Activated CD4-positive, alpha-beta memory T cell treated with anti-CD3 and anti-CD28 coated beads, Interleukin-2, amount 10 ng/mL, durations not matched to agents 7 days and 5 days (primary cell): ENCODE results near the gene ZNF227. TPM values are rescaled to one million over a fixed set of nuclear protein-coding genes. Genes with fewer than 3 reads are reported as not detected.
A peak's percentile ranks its signal among the peaks of the same experiment; 100 is the strongest.
"Not testable (repeated sequence)": the region's sequence is repeated elsewhere in the genome, so short reads cannot be mapped to it uniquely, and the experiment has no call there.

Source experiments
- CTCF ChIA-PET: fragments of 350-600 bp; sonication (Branson Sonifier 250); formaldehyde crosslinking; loops from one replicate; lab custom pipeline; 2021; ENCODE audit warnings: antibody characterized with exemption, inconsistent platforms; lab: Charles Lee
- POLR2A ChIA-PET: fragments of 350-600 bp; sonication (Branson Sonifier 250); formaldehyde crosslinking; loops from one replicate; lab custom pipeline; 2021; ENCODE audit warnings: antibody characterized with exemption; lab: Charles Lee
- DNase-seq: peaks from one replicate; pipeline ENCODE4 v3.0.0-alpha.2; 2020
- H3K27ac Mint-ChIP-seq: one replicate; pipeline ENCODE4 v1.8.0; 2021; ENCODE audit warnings: mild to moderate bottlenecking, mixed read lengths
- H3K27me3 Mint-ChIP-seq: one replicate; pipeline ENCODE4 v1.8.0; 2021; ENCODE audit warnings: mixed read lengths
- H3K36me3 Mint-ChIP-seq: one replicate; pipeline ENCODE4 v1.8.0; 2021; ENCODE audit warnings: low read depth, mixed read lengths
- H3K4me1 Mint-ChIP-seq: one replicate; pipeline ENCODE4 v1.8.0; 2021; ENCODE audit warnings: mixed read lengths
- H3K4me3 Mint-ChIP-seq: one replicate; pipeline ENCODE4 v1.8.0; 2021; ENCODE audit warnings: mild to moderate bottlenecking, mixed read lengths
- H3K9me3 Mint-ChIP-seq: one replicate; pipeline ENCODE4 v1.8.0; 2021; ENCODE audit warnings: mixed read lengths
- total RNA-seq, 2 experiments: library from RNA; stranded (reverse); gene quantifications; one replicate each; pipeline ENCODE4 v1.2.3, GENCODE V29; 2021

The ZNF227 gene
- total RNA-seq, result 10 to 100 TPM; 26.9 to 27.9 TPM

- H3K36me3 Mint-ChIP-seq, result peaks cover 54% of the 10 kb centered on the region
- peaks cover 15% of the 10 kb centered on the region for H3K9me3 Mint-ChIP-seq
- H3K27ac Mint-ChIP-seq, result peak within 1 kb of the TSS; percentile 81
- peaks cover 29% of the 10 kb centered on the region for H3K4me1 Mint-ChIP-seq
- no peaks in the 10 kb centered on the region for H3K27me3 Mint-ChIP-seq
- ChIA-PET CTCF (interaction anchor here (0.6 to 1.1 kb wide), 7 partner anchors 20 to 1755 kb away, joined by 3 to 5 read pairs (median 3); partner anchors contain the start of gene ZNF226), POLR2A (interaction anchor here (0.8 to 1.8 kb wide), 6 partner anchors 46 to 277 kb away, joined by 3 to 9 read pairs (median 4); partner anchors contain the start of genes ZNF224, ZNF226, ZNF234 and ZNF235)
- peak; percentile 83 for DNase-seq
- peak within 1 kb of the TSS; percentile 94 for H3K4me3 Mint-ChIP-seq
These were observed at the start of gene ZNF227 for GRCh38 chr19:44212250-44212865. ZNF227 (plus strand) TSS chr19:44212532; CDS start chr19:44217793, 5,261 bp downstream.

- Mint-ChIP-seq H3K9me3 (peaks cover 44% of the 10 kb centered on the region), H3K27me3 (no peaks in the 10 kb centered on the region), H3K27ac (no peak overlapping the region), H3K36me3 (peaks cover 40% of the 10 kb centered on the region), H3K4me1 (peaks cover 34% of the 10 kb centered on the region), H3K4me3 (no peak overlapping the region)
- ChIA-PET CTCF (interaction anchor here (1.4 to 1.7 kb wide), 2 partner anchors 22 to 495 kb away, joined by 5 to 7 read pairs; partner anchors contain the start of gene PLAUR), POLR2A (interaction anchor here (1.6 to 2.9 kb wide), 2 partner anchors 43 to 337 kb away, joined by 4 to 20 read pairs; partner anchors contain the start of gene ZNF180)
- DNase-seq, result no peak
These were observed 48.5 kb upstream of the ZNF227 start for GRCh38 chr19:44163789-44164188.

- CTCF ChIA-PET, result interaction anchor here (1.4 to 1.7 kb wide), 3 partner anchors 22 to 495 kb away, joined by 5 to 7 read pairs (median 5); partner anchors contain the start of gene PLAUR
- Mint-ChIP-seq H3K4me3 (peak overlapping the region; percentile 94), H3K27me3 (no peaks in the 10 kb centered on the region), H3K36me3 (peaks cover 44% of the 10 kb centered on the region), H3K4me1 (peaks cover 34% of the 10 kb centered on the region), H3K27ac (peak overlapping the region; percentile 87), H3K9me3 (peaks cover 44% of the 10 kb centered on the region)
- POLR2A ChIA-PET, result interaction anchor here (0.9 to 2.9 kb wide), 8 partner anchors 22 to 409 kb away, joined by 3 to 20 read pairs (median 6); partner anchors contain the start of genes SMG9, ZNF180, ZNF227 and ZNF234
- no peak for DNase-seq
These were observed 48.0 kb upstream of the ZNF227 start for GRCh38 chr19:44164327-44164672.

- H3K4me1 Mint-ChIP-seq, result peaks cover 34% of the 10 kb centered on the region
- ChIA-PET CTCF (interaction anchor here (0.8 to 1.7 kb wide), 4 partner anchors 23 to 496 kb away, joined by 3 to 7 read pairs (median 5); partner anchors contain the start of genes PLAUR and ZNF227), POLR2A (interaction anchor here (0.9 to 2.9 kb wide), 8 partner anchors 23 to 410 kb away, joined by 3 to 20 read pairs (median 6); partner anchors contain the start of genes SMG9, ZNF180, ZNF227 and ZNF234)
- H3K27ac Mint-ChIP-seq, result peak within 1 kb of the TSS; percentile 87
- H3K4me3 Mint-ChIP-seq, result peak within 1 kb of the TSS; percentile 94
- H3K9me3 Mint-ChIP-seq, result peaks cover 47% of the 10 kb centered on the region
- peak; percentile 82 for DNase-seq
- peaks cover 47% of the 10 kb centered on the region for H3K36me3 Mint-ChIP-seq
- H3K27me3 Mint-ChIP-seq, result no peaks in the 10 kb centered on the region
These were observed 47.4 kb upstream of the ZNF227 start, which contains the start of gene ZNF226 for GRCh38 chr19:44164673-44165512. ZNF226 (plus strand) TSS chr19:44165100; CDS start chr19:44170081, 4,981 bp downstream.

- CTCF ChIA-PET, H3K4me3 Mint-ChIP-seq, DNase-seq, H3K27ac Mint-ChIP-seq, H3K27me3 Mint-ChIP-seq, POLR2A ChIA-PET: not testable (repeated sequence)
- Mint-ChIP-seq H3K36me3 (peaks cover 88% of the 10 kb centered on the region), H3K4me1 (peaks cover 18% of the 10 kb centered on the region), H3K9me3 (peaks cover 53% of the 10 kb centered on the region)
These were observed 41.7 kb upstream of the ZNF227 start for GRCh38 chr19:44170660-44171059.

GRCh38 chr19:44176590-44176989 lies 35.7 kb upstream of the ZNF227 start:
- DNase-seq, result no peak
- POLR2A ChIA-PET, result no interaction called here
- Mint-ChIP-seq H3K27ac (no peak overlapping the region), H3K4me1 (no peaks in the 10 kb centered on the region), H3K4me3 (no peak overlapping the region), H3K9me3 (peaks cover 75% of the 10 kb centered on the region), H3K27me3 (no peaks in the 10 kb centered on the region), H3K36me3 (peaks cover 69% of the 10 kb centered on the region)
- CTCF ChIA-PET, result no interaction called here

GRCh38 chr19:44180968-44181367 lies 31.4 kb upstream of the ZNF227 start:
- CTCF ChIA-PET, result no interaction called here
- Mint-ChIP-seq H3K36me3 (peaks cover 25% of the 10 kb centered on the region), H3K9me3 (peaks cover 64% of the 10 kb centered on the region), H3K4me3 (no peak overlapping the region), H3K27me3 (no peaks in the 10 kb centered on the region), H3K4me1 (no peaks in the 10 kb centered on the region), H3K27ac (no peak overlapping the region)
- DNase-seq, result no peak
- POLR2A ChIA-PET, result no interaction called here

- DNase-seq, result no peak
- Mint-ChIP-seq H3K36me3 (peaks cover 14% of the 10 kb centered on the region), H3K9me3 (peaks cover 55% of the 10 kb centered on the region), H3K27ac (no peak overlapping the region), H3K4me1 (no peaks in the 10 kb centered on the region), H3K4me3 (no peak overlapping the region), H3K27me3 (no peaks in the 10 kb centered on the region)
- ChIA-PET CTCF (no interaction called here), POLR2A (no interaction called here)
These were observed 30.2 kb upstream of the ZNF227 start for GRCh38 chr19:44182145-44182544.

- no peaks in the 10 kb centered on the region for H3K36me3 Mint-ChIP-seq
- no peak for DNase-seq
- no peak overlapping the region for H3K27ac Mint-ChIP-seq
- peaks cover 2% of the 10 kb centered on the region for H3K27me3 Mint-ChIP-seq
- POLR2A ChIA-PET, result no interaction called here
- H3K4me1 Mint-ChIP-seq, result no peaks in the 10 kb centered on the region
- CTCF ChIA-PET, result no interaction called here
- no peak overlapping the region for H3K4me3 Mint-ChIP-seq
- peaks cover 23% of the 10 kb centered on the region for H3K9me3 Mint-ChIP-seq
These were observed 22.3 kb upstream of the ZNF227 start for GRCh38 chr19:44190020-44190419.

- CTCF ChIA-PET, result interaction anchor here (0.7 kb wide), 1 partner anchor 20 kb away, joined by 3 read pairs; the partner anchor contains the start of gene ZNF227
- Mint-ChIP-seq H3K36me3 (no peaks in the 10 kb centered on the region), H3K27me3 (peaks cover 2% of the 10 kb centered on the region), H3K4me1 (no peaks in the 10 kb centered on the region), H3K9me3 (peaks cover 26% of the 10 kb centered on the region), H3K27ac (no peak overlapping the region), H3K4me3 (no peak overlapping the region)
- no peak for DNase-seq
- POLR2A ChIA-PET, result interaction anchor here (1.2 kb wide), 1 partner anchor 15 kb away, joined by 4 read pairs; no protein-coding TSS in a partner anchor
These were observed 20.2 kb upstream of the ZNF227 start for GRCh38 chr19:44192127-44192526.

GRCh38 chr19:44196772-44197171 lies 15.6 kb upstream of the ZNF227 start:
- Mint-ChIP-seq H3K9me3 (peaks cover 23% of the 10 kb centered on the region), H3K27ac (no peak overlapping the region), H3K4me3 (no peak overlapping the region), H3K27me3 (peaks cover 2% of the 10 kb centered on the region), H3K4me1 (no peaks in the 10 kb centered on the region), H3K36me3 (no peaks in the 10 kb centered on the region)
- no peak for DNase-seq
- CTCF ChIA-PET, result no interaction called here
- POLR2A ChIA-PET, result no interaction called here

- Mint-ChIP-seq H3K9me3 (peaks cover 20% of the 10 kb centered on the region), H3K36me3 (peaks cover 6% of the 10 kb centered on the region), H3K27me3 (no peaks in the 10 kb centered on the region), H3K4me3 (no peak overlapping the region), H3K27ac (no peak overlapping the region), H3K4me1 (peaks cover 6% of the 10 kb centered on the region)
- CTCF ChIA-PET, result no interaction called here
- POLR2A ChIA-PET, result no interaction called here
- no peak for DNase-seq
These were observed 9.9 kb upstream of the ZNF227 start for GRCh38 chr19:44202470-44202869.
